Heart left ventricle (tissue), 16 donors: ENCODE data around the gene AK3. TPM values are rescaled to one million over a fixed set of nuclear protein-coding genes. Genes with fewer than 3 reads are reported as not detected.

Source experiments
- ATAC-seq, 4 donors: fragments of 200-7000 bp; cut with Tn5 transposase; one replicate each; pipeline ENCODE4 v1.9.1; 2020 to 2022; ENCODE audit warnings: moderate library complexity in 4 of 4, mild to moderate bottlenecking in 3 of 4, moderate number of reproducible peaks in 1 of 4
- DNase-seq, 5 donors: peaks; one replicate each; pipeline ENCODE4 v3.0.0-alpha.2; 2020
- H3K27ac ChIP-seq, 12 donors: fragments of 200-600 bp; sonication (generic) in 4 of 12; one replicate each; pipeline versions ENCODE4 v1.5.0 to v1.8.0; 2016 to 2022; ENCODE audit warnings: mild to moderate bottlenecking in 2 of 12
- H3K27me3 ChIP-seq, 9 donors: fragments of 200-600 bp; sonication (generic) in 2 of 9; one replicate each; pipeline versions ENCODE4 v1.5.1 to v1.8.0; 2016 to 2022; ENCODE audit warnings: mild to moderate bottlenecking in 3 of 9
- H3K36me3 ChIP-seq, 9 donors: fragments of 200-600 bp; sonication (generic) in 2 of 9; one replicate each; pipeline versions ENCODE4 v1.5.0 to v1.8.0; 2018 to 2022; ENCODE audit warnings: mild to moderate bottlenecking in 2 of 9
- H3K4me1 ChIP-seq, 12 donors: fragments of 200-600 bp; sonication (generic) in 4 of 12; one replicate each; pipeline versions ENCODE4 v1.5.0 to v1.8.0; 2016 to 2022; ENCODE audit warnings: mild to moderate bottlenecking in 3 of 12
- H3K4me3 ChIP-seq, 12 donors: fragments of 200-600 bp; sonication (generic) in 4 of 12; one replicate each; pipeline versions ENCODE4 v1.5.0 to v1.8.0; 2017 to 2022; ENCODE audit warnings: mild to moderate bottlenecking in 9 of 12, moderate library complexity in 4 of 12
- H3K9me3 ChIP-seq, 12 donors: fragments of 200-600 bp; sonication (generic) in 4 of 12; one replicate each; pipeline versions ENCODE4 v1.5.0 to v1.8.0; 2016 to 2022; ENCODE audit warnings: mild to moderate bottlenecking in 1 of 12
- POLR2A ChIP-seq, 2 donors: fragments of 450-650 bp; IDR thresholded peaks; one replicate each; pipeline ENCODE4 v1.6.1; 2017; ENCODE audit warnings: antibody characterized with exemption in 2 of 2, mild to moderate bottlenecking in 2 of 2, moderate library complexity in 2 of 2
- WGBS, 4 donors: extraction: QIAGEN DNeasy Blood & Tissue Kit in 2 of 4; methylation state at CpG; one replicate each; pipeline versions ENCODE4 v1.1.5 to v1.1.7; 2013 to 2018; 5-methylcytosine and 5-hydroxymethylcytosine counted together
- intact Hi-C, 10 donors: fragments of 100-400 bp; cut with DNase I; formaldehyde crosslinking; loops; one replicate each; pipeline versions ENCODE4 v1.11.1 to v1.14.2; 2022
- polyA plus RNA-seq, 2 donors: library from polyadenylated mRNA; stranded (reverse); fragments of 200-250 nt; gene quantifications; one replicate each; pipeline ENCODE4 v1.2.3, GENCODE V29; 2013
- total RNA-seq, 9 donors: library from RNA; depleted of rRNA in 2 of 9; stranded (reverse); fragments of >200 nt in 2 of 9; fragmentation: NEBNext Ultra II Directional in 3 of 9; extraction: Animal tissue kit (Norgen Biotek cat#: 25700) in 3 of 9; gene quantifications; one replicate each; pipeline versions ENCODE4 v1.1.0 to v1.2.4, GENCODE V29; 2016 to 2023
- TF ChIP-seq, protein P1 (sequence below), 12 donors: fragments of 200-600 bp; sonication (generic) in 4 of 12; IDR thresholded peaks; one replicate each; pipeline versions ENCODE4 v1.5.0 to v1.8.0; 2018 to 2022; ENCODE audit warnings: antibody characterized with exemption in 12 of 12, mild to moderate bottlenecking in 5 of 12
- donor health status: ischemic (EF 13 %, LVEDD 7.1; RV severe dilation, severe dysfunction).
- donor health status: healthy with polysubstance abuse.
- donor health status: DM: no; HTN: yes; CAD: no.
- donor health status: DM: no; HTN: no; CAD: no.
- donor health status: ischemic (EF 25% LVEDD 6.9; RV normal size, moderate dysfunction).
- donor health status: ischemic (EF 25% LVEDD 5.7; RV mildly dilated, moderate dysfunction).
- donor health status: healthy.
- donor health status: DM: yes; HTN: yes; CAD: no.
- donor health status: ischemic (EF 35%, LVEDD 5.7; RV mildly dilated, moderate dysfunction).
- donor health status: nonischemic (EF 11% LVEDD 7.7; RV severe dilation, severe dysfunction).
- donor health status: DM: yes; HTN: yes; CAD: no.
- donor health status: PGD.
- donor health status: ischemic (EF 29% LVEDD 5.4; RV normal size, mild dysfunction).
- donor health status: nonischemic (EF 23%, LVEDD 6.1; RV moderate dilation, normal function).

The AK3 gene
- total and polyA plus RNA-seq, 11 donors, result 47.8 to 231 (median 149) TPM

DNA sequence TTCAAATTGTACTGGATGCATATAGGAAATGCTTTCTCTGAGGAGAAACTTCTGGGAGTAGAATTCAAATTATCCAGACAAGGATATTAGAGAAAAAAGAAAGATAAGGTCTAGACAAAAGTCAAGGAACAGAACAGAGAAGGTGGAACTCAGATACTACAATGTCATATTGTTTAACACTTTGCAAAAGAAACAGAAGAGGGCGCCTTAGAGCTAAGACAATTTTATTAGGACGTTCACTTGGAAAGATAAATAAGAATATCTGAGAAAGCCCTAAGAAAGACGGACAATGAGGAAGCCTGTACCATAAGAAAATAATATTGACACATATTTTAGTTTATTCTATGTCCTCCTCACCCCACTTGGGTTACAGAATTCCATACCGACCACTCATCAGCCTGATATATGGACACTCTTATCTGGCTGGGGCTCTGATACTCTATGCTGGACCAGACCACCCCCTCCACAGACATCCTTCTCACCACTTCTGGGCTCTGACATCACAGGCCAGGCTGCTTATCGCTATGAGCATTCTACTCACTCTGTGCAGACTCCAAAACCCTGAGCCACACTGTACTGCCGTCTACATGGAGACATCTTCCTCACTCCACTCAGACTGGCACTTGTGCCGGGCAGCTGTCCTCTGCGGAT, 9.1 kb upstream of the AK3 start:
- no peaks in the 10 kb centered on the region for H3K9me3 ChIP-seq
- no peak overlapping the region for H3K4me3 ChIP-seq
- intact Hi-C loops, result loop anchor here in 2 of 10 donors (10.0 kb wide), 3 partner anchors 145 to 845 kb away; no protein-coding TSS in a partner anchor
- no peak overlapping the region for H3K27ac ChIP-seq
- TF ChIP-seq, protein P1, sequence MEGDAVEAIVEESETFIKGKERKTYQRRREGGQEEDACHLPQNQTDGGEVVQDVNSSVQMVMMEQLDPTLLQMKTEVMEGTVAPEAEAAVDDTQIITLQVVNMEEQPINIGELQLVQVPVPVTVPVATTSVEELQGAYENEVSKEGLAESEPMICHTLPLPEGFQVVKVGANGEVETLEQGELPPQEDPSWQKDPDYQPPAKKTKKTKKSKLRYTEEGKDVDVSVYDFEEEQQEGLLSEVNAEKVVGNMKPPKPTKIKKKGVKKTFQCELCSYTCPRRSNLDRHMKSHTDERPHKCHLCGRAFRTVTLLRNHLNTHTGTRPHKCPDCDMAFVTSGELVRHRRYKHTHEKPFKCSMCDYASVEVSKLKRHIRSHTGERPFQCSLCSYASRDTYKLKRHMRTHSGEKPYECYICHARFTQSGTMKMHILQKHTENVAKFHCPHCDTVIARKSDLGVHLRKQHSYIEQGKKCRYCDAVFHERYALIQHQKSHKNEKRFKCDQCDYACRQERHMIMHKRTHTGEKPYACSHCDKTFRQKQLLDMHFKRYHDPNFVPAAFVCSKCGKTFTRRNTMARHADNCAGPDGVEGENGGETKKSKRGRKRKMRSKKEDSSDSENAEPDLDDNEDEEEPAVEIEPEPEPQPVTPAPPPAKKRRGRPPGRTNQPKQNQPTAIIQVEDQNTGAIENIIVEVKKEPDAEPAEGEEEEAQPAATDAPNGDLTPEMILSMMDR (IDR thresholded peaks at IDR 0.05), result peak; percentile 34 to 73 (median 58)
- TF ChIP-seq POLR2A (IDR thresholded peaks at IDR 0.05), result no peak
- H3K36me3 ChIP-seq, result no peaks in the 10 kb centered on the region
- peak in 3 of 4 donors; percentile 42 to 77 (median 64) for ATAC-seq
- no peaks in the 10 kb centered on the region for H3K27me3 ChIP-seq
- DNase-seq, result peak in 1 of 5 donors; percentile 37
- peaks cover 0 to 3% (median 0%) of the 10 kb centered on the region in 12 donors for H3K4me1 ChIP-seq
- WGBS, 4 donors, result 22 to 37% (median 27%) methylated on average over 8 of the region's 8 CpGs

DNA sequence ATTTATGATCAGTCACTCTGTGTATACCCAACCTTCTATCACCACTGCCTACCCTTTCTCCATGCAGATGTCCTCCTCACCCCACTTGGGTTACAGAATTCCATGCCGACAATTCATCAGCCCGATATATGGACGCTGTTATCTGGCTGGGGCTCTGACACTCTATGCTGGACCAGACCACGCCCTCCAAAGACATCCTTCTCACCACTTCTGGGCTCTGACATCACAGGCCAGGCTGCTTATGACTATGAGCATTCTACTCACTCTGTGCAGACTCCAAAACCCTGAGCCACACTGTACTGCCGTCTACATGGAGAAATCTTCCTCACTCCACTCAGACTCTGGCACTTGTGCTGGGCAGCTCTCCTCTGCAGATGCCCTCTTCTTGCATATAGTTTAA, 7.6 kb upstream of the AK3 start:
- H3K27ac ChIP-seq, result no peak overlapping the region
- TF ChIP-seq POLR2A (IDR thresholded peaks at IDR 0.05), result no peak
- TF ChIP-seq, protein P1 (IDR thresholded peaks at IDR 0.05), result no peak
- H3K4me3 ChIP-seq, result no peak overlapping the region
- H3K9me3 ChIP-seq, result no peaks in the 10 kb centered on the region
- ATAC-seq, result peak in 2 of 4 donors; percentile 28 to 53
- WGBS, 4 donors, result 61 to 76% (median 73%) methylated on average over 5 of the region's 5 CpGs
- H3K27me3 ChIP-seq, result no peaks in the 10 kb centered on the region
- no peak for DNase-seq
- no peaks in the 10 kb centered on the region for H3K36me3 ChIP-seq
- peaks cover 0 to 5% (median 0%) of the 10 kb centered on the region in 12 donors for H3K4me1 ChIP-seq
- intact Hi-C loops, result loop anchor here in 4 of 10 donors (10.0 kb wide), 3 partner anchors 46 to 696 kb away; partner anchors contain the start of genes RCL1 (in 2 of the 4) and PLGRKT (in 1 of the 4)

DNA sequence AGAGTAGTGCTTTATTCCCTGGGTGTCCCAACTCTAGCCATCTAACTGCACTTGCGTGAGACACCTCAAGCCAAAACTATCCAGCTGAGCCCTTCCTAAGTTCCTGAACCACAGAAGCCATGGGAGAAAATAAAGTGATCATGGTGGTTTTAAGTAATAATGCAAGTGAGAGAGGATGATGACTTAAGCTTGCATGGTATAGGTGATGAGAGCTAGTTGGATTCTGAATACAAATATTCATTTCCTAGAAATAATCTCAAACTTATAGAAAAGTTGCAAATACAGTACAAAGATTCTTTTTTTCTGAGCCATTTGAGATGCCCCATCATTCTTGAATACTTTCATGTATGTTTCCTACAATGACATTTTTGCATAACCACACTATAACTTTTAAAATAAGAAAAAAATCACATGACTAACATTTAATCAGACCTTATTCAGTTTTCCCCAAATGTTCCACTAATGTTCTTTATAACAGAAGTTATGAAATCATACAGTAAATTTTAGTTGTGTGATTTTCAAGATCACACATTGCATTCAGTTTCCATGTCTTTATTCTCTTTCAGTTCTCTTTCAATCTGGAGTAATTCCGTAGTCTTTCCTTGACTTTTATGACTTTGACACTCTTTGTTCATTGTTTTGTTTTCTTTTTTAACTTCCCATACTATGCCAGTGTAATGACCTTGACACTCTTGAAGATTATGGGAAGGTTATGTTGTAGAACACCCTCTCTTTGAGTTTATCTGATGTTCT, 5.5 kb upstream of the AK3 start:
- H3K27ac ChIP-seq, result no peak overlapping the region
- WGBS, 4 donors, result 84 to 94% (median 91%) methylated on average over 2 of the region's 2 CpGs
- intact Hi-C loops, result loop anchor here in 4 of 10 donors (10.0 kb wide), 3 partner anchors 48 to 698 kb away; partner anchors contain the start of genes RCL1 (in 2 of the 4) and PLGRKT (in 1 of the 4)
- H3K4me1 ChIP-seq, result peaks cover 0 to 12% (median 1%) of the 10 kb centered on the region in 12 donors
- TF ChIP-seq, protein P1 (IDR thresholded peaks at IDR 0.05), result no peak
- TF ChIP-seq POLR2A (IDR thresholded peaks at IDR 0.05), result no peak
- DNase-seq (no peak), ATAC-seq (no peak)
- no peaks in the 10 kb centered on the region for H3K9me3 ChIP-seq
- H3K4me3 ChIP-seq, result no peak overlapping the region
- no peaks in the 10 kb centered on the region for H3K36me3 ChIP-seq
- no peaks in the 10 kb centered on the region for H3K27me3 ChIP-seq
